Cardiac fibroblast (primary cell): Measurements from ENCODE around the gene TMEM72.

ENCODE experiments used
- DNase-seq, 2 donors: peaks; one replicate each; pipeline versions ENCODE4 v3.0.0 to v3.0.0-alpha.2; 2010; ENCODE audit warnings: low read depth in 2 of 2
- H3K4me3 ChIP-seq, 2 donors: replicated peaks in 1 of 2; 1 replicate in 1 of 2; 2 replicates in 1 of 2; pipeline ENCODE4 v1.5.1; 2011; ENCODE audit warnings: low read depth in 2 of 2, low read length in 2 of 2, mild to moderate bottlenecking in 2 of 2, moderate library complexity in 1 of 2
- CTCF ChIP-seq: IDR thresholded peaks from one replicate; pipeline ENCODE4 v1.5.1; 2011; ENCODE audit warnings: low read depth, mild to moderate bottlenecking, low read length, inconsistent platforms

Gene TMEM72

GRCh38 chr10:44961931-44962750 is 51.0 kb downstream of the TMEM72 start:
- DNase-seq, result no peak
- TF ChIP-seq CTCF, result no peak
- no peak overlapping the region for H3K4me3 ChIP-seq

GRCh38 chr10:44962870-44963738 is 52.0 kb downstream of the TMEM72 start:
- DNase-seq, result no peak
- TF ChIP-seq CTCF, result peak; percentile 30
- H3K4me3 ChIP-seq, result no peak overlapping the region

- H3K4me3 ChIP-seq, result no peak overlapping the region
- no peak for TF ChIP-seq CTCF
- peak; percentile 35 to 47 for DNase-seq
Measured at GRCh38 chr10:44963772-44964633, 52.9 kb downstream of the TMEM72 start.

GRCh38 chr10:44965104-44965503 is 54.0 kb downstream of the TMEM72 start:
- DNase-seq, result no peak
- TF ChIP-seq CTCF, result no peak
- H3K4me3 ChIP-seq, result no peak overlapping the region

- DNase-seq, result no peak
- no peak for TF ChIP-seq CTCF
- no peak overlapping the region for H3K4me3 ChIP-seq
Measured at GRCh38 chr10:44965651-44966097, 54.5 kb downstream of the TMEM72 start.

- no peak overlapping the region for H3K4me3 ChIP-seq
Measured at GRCh38 chr10:44966129-44966815, 55.1 kb downstream of the TMEM72 start.

More at GRCh38 chr10:44966129-44966815, 55.1 kb downstream of the TMEM72 start:
- DNase-seq, result peak in 1 of 2 donors; percentile 17
- TF ChIP-seq CTCF, result no peak
